ENCODE measurements around the gene SASH3.

SASH3 gene

GRCh38 chrX:129760155-129760554 lies 19.6 kb upstream of the SASH3 start:
- DNase-seq, result no peak

GRCh38 chrX:129760981-129761380 lies 18.8 kb upstream of the SASH3 start:
- DNase-seq, result no peak

- DNase-seq, result no peak
Observed at GRCh38 chrX:129761596-129761995, 18.2 kb upstream of the SASH3 start.

- DNase-seq, result no peak
Observed at GRCh38 chrX:129762448-129762847, 17.3 kb upstream of the SASH3 start.

- DNase-seq, result no peak
Observed at GRCh38 chrX:129763666-129764065, 16.1 kb upstream of the SASH3 start.

GRCh38 chrX:129768186-129768585 lies 11.6 kb upstream of the SASH3 start:
- no peak for DNase-seq

GRCh38 chrX:129768586-129769466 lies 10.9 kb upstream of the SASH3 start:
- DNase-seq, result no peak

- peak; percentile 78 to 87 for DNase-seq
Observed at GRCh38 chrX:129769467-129770154, 10.1 kb upstream of the SASH3 start.

GRCh38 chrX:129771266-129771995 lies 8.3 kb upstream of the SASH3 start:
- peak; percentile 43 to 46 for DNase-seq

- peak; percentile 61 to 90 for DNase-seq
Observed at GRCh38 chrX:129772796-129773431, 6.8 kb upstream of the SASH3 start.

- DNase-seq, result no peak
Observed at GRCh38 chrX:129773649-129774458, 5.9 kb upstream of the SASH3 start.

- DNase-seq, result peak; percentile 75 to 83
Observed at GRCh38 chrX:129777218-129778030, 2.3 kb upstream of the SASH3 start.

- DNase-seq, result no peak
Observed at GRCh38 chrX:129779086-129779672, 570 bp upstream of the SASH3 start.

GRCh38 chrX:129780441-129781105 lies 824 bp downstream of the SASH3 start:
- DNase-seq, result no peak

- peak; percentile 85 to 91 for DNase-seq
Observed at GRCh38 chrX:129781134-129781672, 1.5 kb downstream of the SASH3 start.

GRCh38 chrX:129781680-129782495 lies 2.1 kb downstream of the SASH3 start:
- no peak for DNase-seq

GRCh38 chrX:129782706-129783105 lies 3.0 kb downstream of the SASH3 start:
- DNase-seq, result no peak

GRCh38 chrX:129783291-129783713 lies 3.6 kb downstream of the SASH3 start:
- no peak for DNase-seq

GRCh38 chrX:129784371-129784770 lies 4.6 kb downstream of the SASH3 start:
- no peak for DNase-seq

All from CD4-positive, alpha-beta T cell treated with Interleukin-1 beta for 1 hour (primary cell).